ENCODE data around the gene GPR146. TPM values are rescaled to one million over a fixed set of nuclear protein-coding genes. Genes with fewer than 3 reads are reported as not detected.

The GPR146 gene
- total RNA-seq, 1 donor from 2014 or later, result 1.9 TPM

GRCh38 chr7:1021366-1021765 lies 23.0 kb upstream of the GPR146 start:
- Mint-ChIP-seq H3K36me3 (ENCODE audit: insufficient read depth) (peaks cover 19% of the 10 kb centered on the region), H3K27ac (no peak overlapping the region), H3K27me3 (no peaks in the 10 kb centered on the region), H3K9me3 (ENCODE audit: low read depth) (no peaks in the 10 kb centered on the region), H3K4me3 (ENCODE audit: low read depth) (no peak overlapping the region), H3K4me1 (ENCODE audit: low read depth) (peaks cover 3% of the 10 kb centered on the region)
- no peak for DNase-seq (ENCODE audit: low spot score, unreplicated experiment)
- no peak for TF ChIP-seq CTCF (IDR thresholded peaks at IDR 0.05; ENCODE audit: unreplicated experiment)

DNA sequence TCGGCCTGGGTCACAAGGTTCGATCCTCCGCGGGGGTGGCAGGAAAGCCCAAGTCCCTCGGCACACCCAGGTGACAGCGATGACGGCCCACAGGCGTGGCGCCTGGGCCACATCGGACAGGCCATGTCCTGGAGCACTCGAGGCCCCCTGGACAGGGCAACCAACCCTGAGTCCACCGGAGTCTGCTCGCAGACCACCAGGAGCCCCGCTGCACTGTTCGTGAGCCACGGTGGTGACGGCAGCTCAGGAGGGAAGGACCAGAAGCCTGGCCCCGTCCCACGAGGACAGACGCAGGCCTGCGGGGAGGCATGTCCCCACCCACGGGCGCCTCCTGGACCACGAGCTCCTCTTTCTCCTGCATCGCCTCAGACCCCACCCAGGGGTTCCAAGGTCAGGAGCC lies 22.4 kb upstream of the GPR146 start:
- no peaks in the 10 kb centered on the region for H3K27me3 Mint-ChIP-seq
- no peak overlapping the region for H3K4me3 Mint-ChIP-seq (ENCODE audit: low read depth)
- no peak overlapping the region for H3K27ac Mint-ChIP-seq
- H3K36me3 Mint-ChIP-seq (ENCODE audit: insufficient read depth), result peaks cover 19% of the 10 kb centered on the region
- DNase-seq (ENCODE audit: low spot score, unreplicated experiment), result no peak
- no peak for TF ChIP-seq CTCF (IDR thresholded peaks at IDR 0.05; ENCODE audit: unreplicated experiment)
- H3K9me3 Mint-ChIP-seq (ENCODE audit: low read depth), result no peaks in the 10 kb centered on the region
- peaks cover 4% of the 10 kb centered on the region for H3K4me1 Mint-ChIP-seq (ENCODE audit: low read depth)

- TF ChIP-seq CTCF (IDR thresholded peaks at IDR 0.05; ENCODE audit: unreplicated experiment), result no peak
- no peaks in the 10 kb centered on the region for H3K9me3 Mint-ChIP-seq (ENCODE audit: low read depth)
- H3K36me3 Mint-ChIP-seq (ENCODE audit: insufficient read depth), result peaks cover 19% of the 10 kb centered on the region
- no peaks in the 10 kb centered on the region for H3K27me3 Mint-ChIP-seq
- peaks cover 6% of the 10 kb centered on the region for H3K4me1 Mint-ChIP-seq (ENCODE audit: low read depth)
- no peak overlapping the region for H3K4me3 Mint-ChIP-seq (ENCODE audit: low read depth)
- no peak overlapping the region for H3K27ac Mint-ChIP-seq
- no peak for DNase-seq (ENCODE audit: low spot score, unreplicated experiment)
Measured at GRCh38 chr7:1022356-1022755, 22.0 kb upstream of the GPR146 start.

- Mint-ChIP-seq H3K4me1 (ENCODE audit: low read depth) (peaks cover 8% of the 10 kb centered on the region), H3K36me3 (ENCODE audit: insufficient read depth) (peaks cover 18% of the 10 kb centered on the region), H3K27ac (no peak overlapping the region), H3K4me3 (ENCODE audit: low read depth) (no peak overlapping the region), H3K9me3 (ENCODE audit: low read depth) (no peaks in the 10 kb centered on the region), H3K27me3 (no peaks in the 10 kb centered on the region)
- no peak for TF ChIP-seq CTCF (IDR thresholded peaks at IDR 0.05; ENCODE audit: unreplicated experiment)
- no peak for DNase-seq (ENCODE audit: low spot score, unreplicated experiment)
Measured at GRCh38 chr7:1022801-1023465, 21.4 kb upstream of the GPR146 start.

- Mint-ChIP-seq H3K4me1 (ENCODE audit: low read depth) (peaks cover 14% of the 10 kb centered on the region), H3K27ac (no peak overlapping the region), H3K36me3 (ENCODE audit: insufficient read depth) (peaks cover 15% of the 10 kb centered on the region), H3K27me3 (no peaks in the 10 kb centered on the region), H3K4me3 (ENCODE audit: low read depth) (no peak overlapping the region), H3K9me3 (ENCODE audit: low read depth) (no peaks in the 10 kb centered on the region)
- no peak for DNase-seq (ENCODE audit: low spot score, unreplicated experiment)
- no peak for TF ChIP-seq CTCF (IDR thresholded peaks at IDR 0.05; ENCODE audit: unreplicated experiment)
Measured at GRCh38 chr7:1024331-1024841, 20.0 kb upstream of the GPR146 start.
